Lower lobe of right lung (tissue), 2 donors: ENCODE measurements around the gene ZCCHC17. TPM values are rescaled to one million over a fixed set of nuclear protein-coding genes. Genes with fewer than 3 reads are reported as not detected.

Source experiments
- ATAC-seq, 2 donors: fragments of 200-7000 bp; cut with Tn5 transposase; one replicate each; pipeline ENCODE4 v1.9.1; 2020 to 2022; ENCODE audit warnings: mild to moderate bottlenecking in 2 of 2, moderate library complexity in 2 of 2
- DNase-seq: peaks from one replicate; pipeline ENCODE4 v3.0.0-alpha.2; 2020
- H3K27ac ChIP-seq: fragments of 200-600 bp; one replicate; pipeline ENCODE4 v1.8.0; 2022
- H3K27me3 ChIP-seq: fragments of 200-600 bp; one replicate; pipeline ENCODE4 v1.8.0; 2022; ENCODE audit warnings: low read depth
- H3K36me3 ChIP-seq: fragments of 200-600 bp; one replicate; pipeline ENCODE4 v1.8.0; 2022; ENCODE audit warnings: mild to moderate bottlenecking
- H3K4me1 ChIP-seq: fragments of 200-600 bp; one replicate; pipeline ENCODE4 v1.8.0; 2022
- H3K4me3 ChIP-seq: fragments of 200-600 bp; one replicate; pipeline ENCODE4 v1.8.0; 2022; ENCODE audit warnings: mild to moderate bottlenecking
- H3K9me3 ChIP-seq: fragments of 200-600 bp; one replicate; pipeline ENCODE4 v1.8.0; 2022
- CTCF ChIP-seq: fragments of 200-600 bp; IDR thresholded peaks from one replicate; pipeline ENCODE4 v1.8.0; 2022; ENCODE audit warnings: antibody characterized with exemption, mild to moderate bottlenecking
- intact Hi-C: fragments of 100-400 bp; cut with DNase I; formaldehyde crosslinking; loops from one replicate; pipeline ENCODE4 v1.11.0; 2022
- total RNA-seq: library from RNA; stranded (reverse); fragmentation: NEBNext Ultra II Directional; extraction: Animal tissue kit (Norgen Biotek cat#: 25700); gene quantifications from one replicate; pipeline ENCODE4 v1.2.1, GENCODE V29; 2021
- donor health status: DM: no; HTN: yes; CAD: no; lungs with severe emphysema.

ZCCHC17 gene
- total RNA-seq, 1 donor from 2014 or later = 22.5 TPM

- H3K9me3 ChIP-seq = no peaks in the 10 kb centered on the region
- no peaks in the 10 kb centered on the region for H3K4me1 ChIP-seq
- no peak overlapping the region for H3K27ac ChIP-seq
Observed at GRCh38 chr1:31362032-31362431, 65.2 kb downstream of the ZCCHC17 start.

GRCh38 chr1:31364561-31365250 is 67.9 kb downstream of the ZCCHC17 start:
- H3K4me3 ChIP-seq = no peak overlapping the region
- H3K36me3 ChIP-seq = peaks cover 41% of the 10 kb centered on the region
- H3K4me1 ChIP-seq = peaks cover 7% of the 10 kb centered on the region
- TF ChIP-seq CTCF = no peak
- no peaks in the 10 kb centered on the region for H3K9me3 ChIP-seq
- H3K27me3 ChIP-seq = no peaks in the 10 kb centered on the region
- intact Hi-C loops = no loop called here
- DNase-seq (no peak), ATAC-seq (no peak)
- H3K27ac ChIP-seq = no peak overlapping the region

More at GRCh38 chr1:31362032-31362431, 65.2 kb downstream of the ZCCHC17 start:
- peaks cover 47% of the 10 kb centered on the region for H3K36me3 ChIP-seq
- DNase-seq (no peak), ATAC-seq (no peak)
- TF ChIP-seq CTCF = no peak
- H3K27me3 ChIP-seq = no peaks in the 10 kb centered on the region
- H3K4me3 ChIP-seq = no peak overlapping the region
- intact Hi-C loops = no loop called here

- peaks cover 10% of the 10 kb centered on the region for H3K4me1 ChIP-seq
- intact Hi-C loops = no loop called here
- H3K4me3 ChIP-seq = no peak overlapping the region
- H3K36me3 ChIP-seq = peaks cover 27% of the 10 kb centered on the region
- H3K9me3 ChIP-seq = no peaks in the 10 kb centered on the region
- H3K27me3 ChIP-seq = no peaks in the 10 kb centered on the region
- ATAC-seq (no peak), DNase-seq (no peak)
- no peak for TF ChIP-seq CTCF
- no peak overlapping the region for H3K27ac ChIP-seq
Observed at GRCh38 chr1:31366796-31367195, 70.0 kb downstream of the ZCCHC17 start.

GRCh38 chr1:31368611-31369107 is 71.8 kb downstream of the ZCCHC17 start:
- peaks cover 27% of the 10 kb centered on the region for H3K36me3 ChIP-seq
- H3K27ac ChIP-seq = peak overlapping the region; percentile 20
- ATAC-seq = peak; percentile 27 to 57
- DNase-seq = no peak
- H3K4me3 ChIP-seq = no peak overlapping the region
- TF ChIP-seq CTCF = no peak
- no peaks in the 10 kb centered on the region for H3K27me3 ChIP-seq
- intact Hi-C loops = no loop called here
- H3K9me3 ChIP-seq = no peaks in the 10 kb centered on the region
- peaks cover 26% of the 10 kb centered on the region for H3K4me1 ChIP-seq

GRCh38 chr1:31370021-31370420 is 73.2 kb downstream of the ZCCHC17 start:
- TF ChIP-seq CTCF = no peak
- DNase-seq (no peak), ATAC-seq (no peak)
- no peaks in the 10 kb centered on the region for H3K27me3 ChIP-seq
- intact Hi-C loops = no loop called here
- peaks cover 14% of the 10 kb centered on the region for H3K36me3 ChIP-seq
- H3K9me3 ChIP-seq = no peaks in the 10 kb centered on the region
- H3K4me1 ChIP-seq = peaks cover 36% of the 10 kb centered on the region
- no peak overlapping the region for H3K4me3 ChIP-seq
- no peak overlapping the region for H3K27ac ChIP-seq
